GDM1 (cell line): ENCODE data around the gene MARK2.
"Not testable (repeated sequence)": the region's sequence is repeated elsewhere in the genome, so short reads cannot be mapped to it uniquely, and the experiment has no call there.

Experiments used
- DNase-seq: peaks from one replicate; lab custom pipeline; 2025; lab: John Stamatoyannopoulos, UW

MARK2 gene

DNA sequence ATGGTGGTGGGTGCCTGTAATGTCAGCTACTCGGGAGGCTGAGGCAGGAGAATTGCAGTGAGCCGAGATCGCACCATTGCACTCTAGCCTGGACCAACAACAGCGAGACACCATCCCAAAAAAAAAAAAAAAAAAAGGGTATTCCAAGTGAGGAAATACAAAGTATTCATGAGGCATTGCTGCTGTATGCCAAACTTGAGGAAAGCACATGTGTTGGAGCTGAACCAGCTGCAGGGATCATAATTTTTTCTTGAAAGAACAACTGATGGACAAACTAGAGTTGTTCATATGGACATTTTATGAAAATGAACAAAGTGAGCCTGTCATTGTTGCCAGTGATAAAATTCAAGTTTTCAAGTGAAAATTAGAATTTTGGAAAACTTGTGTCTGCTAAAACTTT, 15.8 kb downstream of the MARK2 start:
- no peak for DNase-seq

- no peak for DNase-seq
Measured at GRCh38 chr11:63855975-63856374, 17.1 kb downstream of the MARK2 start.

- DNase-seq: no peak
Measured at GRCh38 chr11:63858628-63859550, 20.0 kb downstream of the MARK2 start.

DNA sequence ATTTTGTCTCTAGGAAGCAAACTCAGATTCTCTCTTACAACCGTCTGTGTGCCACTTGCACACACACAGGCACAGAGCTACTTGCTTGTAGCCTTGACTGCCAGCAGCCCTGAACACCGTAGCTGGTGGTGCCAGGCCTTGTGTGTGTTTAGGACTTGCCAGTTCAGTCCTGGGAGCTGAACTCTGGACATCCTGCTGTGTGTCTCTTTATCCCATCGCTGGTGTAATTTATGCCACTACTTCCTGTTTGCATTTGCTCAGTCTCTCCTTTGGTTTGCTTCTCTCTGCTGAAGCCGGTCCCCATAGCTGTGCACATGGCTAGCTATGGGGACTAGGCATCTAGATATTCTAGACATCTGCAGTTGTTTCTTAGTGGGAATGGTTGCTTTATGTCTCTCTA, 24.0 kb downstream of the MARK2 start:
- no peak for DNase-seq

DNA sequence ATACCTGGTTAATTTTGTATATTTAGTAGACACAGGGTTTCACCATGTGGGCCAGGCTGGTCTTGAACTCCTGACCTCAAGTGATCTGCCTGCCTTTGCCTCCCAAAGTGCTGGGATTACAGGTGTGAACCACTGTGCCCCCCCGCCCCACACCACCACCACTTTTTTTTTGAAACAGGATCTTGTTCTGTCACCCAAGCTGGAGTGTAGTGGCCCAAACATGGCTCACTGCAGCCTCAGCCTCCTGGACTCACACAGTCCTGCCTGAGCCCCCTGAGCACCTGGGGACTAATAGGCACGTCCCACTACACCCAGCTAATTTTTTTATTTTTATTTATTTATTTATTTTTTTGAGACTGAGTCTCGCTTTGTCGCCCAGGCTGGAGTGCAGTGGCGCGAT, 24.7 kb downstream of the MARK2 start:
- DNase-seq: not testable (repeated sequence)

GRCh38 chr11:63866211-63866610, 27.3 kb downstream of the MARK2 start:
- DNase-seq: no peak

DNA sequence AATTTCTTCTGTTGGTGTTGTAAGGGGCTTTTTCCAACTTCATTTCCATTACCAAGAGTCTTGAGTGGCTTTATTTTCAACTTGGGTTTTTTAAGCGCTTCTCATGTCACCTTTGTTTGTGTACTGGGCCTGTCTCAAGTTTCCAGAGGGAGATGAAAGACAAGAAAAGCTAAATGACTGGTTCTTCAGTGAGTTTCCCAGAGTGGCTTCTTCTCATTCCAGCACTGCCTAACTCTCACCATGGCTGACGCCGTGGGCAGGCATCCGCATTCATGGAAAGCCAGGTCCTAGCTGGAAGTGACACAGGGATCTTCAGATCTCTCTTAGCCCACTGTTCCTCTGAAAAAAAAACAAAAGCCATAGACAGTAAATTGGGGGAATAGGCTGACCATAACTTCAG, 28.6 kb downstream of the MARK2 start:
- no peak for DNase-seq

- peak; percentile 25 for DNase-seq
Measured at GRCh38 chr11:63868399-63869064, 29.6 kb downstream of the MARK2 start.

DNA sequence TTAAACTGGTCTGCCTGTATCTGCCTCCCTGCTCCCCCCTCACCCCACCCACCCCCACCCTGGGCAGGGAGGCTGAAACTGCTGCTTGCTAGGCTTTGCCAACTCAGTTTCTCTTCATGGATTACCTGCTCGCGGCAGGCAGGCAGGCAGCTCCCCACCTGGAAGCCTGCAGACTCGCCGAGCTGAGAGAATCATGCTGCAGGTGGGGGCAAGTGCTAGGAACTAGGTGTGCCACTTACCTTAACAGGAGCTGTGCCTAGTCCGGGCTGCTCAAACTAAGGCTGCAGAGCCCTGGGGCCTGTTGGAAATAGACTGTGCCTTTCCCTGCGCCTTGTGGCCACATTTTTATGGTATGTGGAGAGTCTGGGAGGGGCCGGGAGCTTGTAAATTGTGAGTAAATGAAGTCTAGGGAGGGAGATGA, 30.3 kb downstream of the MARK2 start:
- no peak for DNase-seq

DNA sequence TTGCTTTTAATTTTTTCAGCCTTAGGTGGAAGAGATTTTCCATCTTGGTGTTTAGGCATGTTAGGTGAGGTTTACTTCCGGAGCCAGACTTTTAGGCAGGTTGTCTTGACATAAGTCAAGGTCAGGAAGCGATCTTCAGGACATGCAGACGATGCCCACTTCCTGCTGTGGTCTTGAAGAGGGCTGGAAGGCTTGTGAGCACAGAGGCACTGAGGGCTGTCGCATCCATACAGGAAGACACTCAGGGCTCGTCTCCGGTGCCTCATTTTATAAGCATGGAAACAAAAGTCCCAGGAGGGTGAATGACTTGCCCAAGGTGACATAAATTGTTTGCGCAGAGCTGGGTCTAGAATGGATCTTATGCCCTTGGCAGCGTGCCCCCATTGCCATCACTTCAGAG, 30.8 kb downstream of the MARK2 start:
- DNase-seq: peak; percentile 65

DNA sequence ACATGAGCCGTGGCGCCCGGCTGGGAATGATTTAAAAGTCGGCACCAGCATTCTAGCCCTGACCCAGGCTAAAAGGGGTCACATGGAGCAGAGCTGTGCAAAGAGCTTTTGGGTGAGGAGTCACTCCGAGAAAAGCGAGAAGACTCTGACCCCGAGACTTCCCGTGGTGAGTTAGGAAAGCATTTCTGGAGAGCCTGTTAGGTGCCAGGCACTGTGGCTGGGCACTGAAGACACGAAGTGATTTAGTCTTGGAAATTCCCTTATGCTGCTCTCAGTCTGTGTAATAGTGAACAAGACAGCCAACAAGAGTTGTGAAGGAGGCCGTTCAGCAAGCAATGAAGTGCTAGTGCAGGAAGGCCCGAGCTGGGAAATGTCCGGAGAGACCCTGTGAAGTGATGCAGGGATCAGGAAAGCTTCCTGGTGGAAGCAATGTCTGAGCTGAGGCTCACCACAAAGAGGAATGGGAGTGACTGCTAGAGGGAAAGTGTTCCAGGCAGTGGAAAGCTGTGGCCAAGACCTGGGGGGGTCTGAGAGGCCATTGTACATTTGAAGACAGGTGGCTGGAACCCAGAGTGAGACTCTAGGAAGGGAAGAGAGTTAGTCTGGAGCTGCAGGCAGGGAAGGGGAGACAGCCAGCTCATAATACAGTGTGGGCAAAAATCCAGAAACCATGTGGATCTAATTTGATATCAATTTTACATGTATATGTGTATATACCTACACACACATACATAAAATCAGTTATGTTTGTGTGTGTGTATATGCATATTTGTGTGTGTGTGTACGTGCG, 31.6 kb downstream of the MARK2 start:
- DNase-seq: no peak

DNA sequence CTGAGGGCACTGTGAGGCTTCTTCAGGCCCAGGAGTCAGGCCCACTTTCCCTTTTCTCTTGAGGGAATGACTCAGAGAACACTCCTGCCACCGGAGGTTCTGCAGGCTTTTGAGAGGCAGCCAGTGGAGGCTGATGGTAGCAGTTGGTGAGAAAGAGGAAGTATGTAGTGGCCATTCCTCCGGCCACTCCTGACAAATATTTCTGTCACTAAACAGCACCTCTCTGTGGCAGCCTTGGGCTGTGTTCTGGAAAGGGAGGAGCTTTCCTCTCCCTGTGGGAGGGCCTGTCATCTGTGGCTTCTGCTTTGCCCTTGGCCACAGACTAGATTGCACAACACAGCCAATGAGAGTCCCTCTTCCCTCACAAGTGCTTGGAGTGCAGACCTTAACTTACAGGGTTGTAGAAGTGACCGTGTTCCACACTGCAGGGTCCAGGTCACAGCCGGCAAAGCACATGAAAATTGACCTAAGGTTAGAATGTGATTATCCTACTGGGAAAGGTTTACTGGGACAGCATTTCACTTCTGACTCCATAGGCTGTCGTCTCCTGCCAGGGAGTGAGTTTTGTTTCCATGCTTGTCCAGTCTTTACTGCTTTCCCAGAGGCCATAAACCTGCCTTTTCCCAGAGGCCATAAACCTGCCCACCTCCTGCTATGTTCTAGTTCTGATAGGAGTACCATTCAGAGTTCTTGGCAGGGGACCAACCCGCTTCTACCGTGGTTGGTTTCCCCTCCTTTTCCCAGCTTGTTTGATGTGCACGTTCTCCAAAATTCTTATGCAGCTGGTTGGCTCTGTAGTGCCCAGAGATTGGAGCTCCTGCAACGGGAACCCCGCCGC, 33.3 kb downstream of the MARK2 start:
- peak; percentile 90 for DNase-seq

- no peak for DNase-seq
Measured at GRCh38 chr11:63872800-63873197, 33.9 kb downstream of the MARK2 start.

DNA sequence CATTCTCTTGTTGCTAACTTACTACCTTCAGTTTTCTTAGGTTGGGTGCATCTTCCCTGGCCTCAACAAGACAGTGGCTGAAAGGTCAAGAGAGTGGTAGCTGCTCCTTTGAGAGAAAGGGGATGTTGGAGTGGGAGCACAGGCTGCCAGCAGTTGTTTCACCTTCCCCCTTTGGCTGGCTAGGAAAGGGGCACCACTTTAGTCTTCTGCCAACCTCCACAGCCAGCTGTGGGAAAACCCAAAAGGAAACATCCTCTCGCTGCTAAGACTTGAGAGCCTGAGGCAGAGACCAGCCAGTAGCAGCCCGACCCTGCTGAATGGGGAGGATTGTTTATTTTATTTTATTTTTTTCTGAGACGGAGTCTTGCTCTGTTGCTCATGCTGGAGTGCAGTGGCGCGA, 34.4 kb downstream of the MARK2 start:
- no peak for DNase-seq

GRCh38 chr11:63874511-63874910, 35.6 kb downstream of the MARK2 start:
- DNase-seq: no peak

GRCh38 chr11:63875506-63876065, 36.7 kb downstream of the MARK2 start:
- no peak for DNase-seq

DNA sequence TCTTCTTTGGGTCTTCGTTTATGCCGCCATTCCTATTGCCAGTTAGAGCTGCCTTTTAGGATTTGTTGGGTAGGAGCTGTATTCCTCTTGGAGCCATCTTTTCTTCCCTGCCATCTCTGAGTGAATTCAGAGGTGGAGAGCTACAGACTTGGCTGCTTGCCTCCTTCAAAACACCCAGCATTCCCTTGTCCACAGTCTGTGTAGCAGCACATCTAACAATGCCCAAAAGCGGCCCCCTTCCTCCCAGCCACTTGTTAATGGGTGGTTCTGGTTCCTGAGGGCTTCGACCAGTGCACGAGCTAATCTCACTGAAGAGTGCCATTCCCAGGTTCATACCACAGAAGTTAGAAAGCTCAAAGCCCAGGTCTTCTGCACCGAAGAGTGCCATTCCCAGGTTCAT, 37.7 kb downstream of the MARK2 start:
- no peak for DNase-seq

- DNase-seq: no peak
Measured at GRCh38 chr11:63877658-63878241, 38.8 kb downstream of the MARK2 start.

GRCh38 chr11:63879598-63880402, 40.9 kb downstream of the MARK2 start:
- DNase-seq: no peak

DNA sequence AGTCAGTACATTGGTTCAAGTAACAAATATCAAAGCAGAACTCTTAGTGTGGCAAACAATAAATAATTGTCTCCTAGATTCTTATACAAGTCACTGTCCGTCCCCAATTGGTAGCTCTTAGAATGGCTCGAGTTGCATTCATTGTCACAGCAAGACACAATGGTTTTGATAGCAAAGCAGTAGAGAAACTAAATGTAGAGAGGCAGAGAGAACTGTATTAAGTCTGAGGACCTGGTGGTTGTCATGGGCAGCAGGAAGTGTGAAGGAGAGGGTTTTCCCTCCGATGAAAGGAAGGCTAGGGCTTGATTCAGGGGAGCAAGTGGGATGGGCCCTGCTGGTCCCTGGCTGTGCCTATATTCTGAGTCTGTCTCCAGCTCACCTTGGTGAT, 41.5 kb downstream of the MARK2 start:
- no peak for DNase-seq
